GM12892 (cell line): ENCODE measurements around the gene FGGY.

ENCODE experiments used
- POLR2A ChIP-seq: IDR thresholded peaks from 2 replicates; pipeline ENCODE4 v1.6.1; 2011; ENCODE audit warnings: low read depth, low read length, control low read depth
- POLR2AphosphoS5 ChIP-seq: IDR thresholded peaks from 2 replicates; pipeline ENCODE4 v1.6.1; 2011; ENCODE audit warnings: low read depth, low read length, control low read depth

DNA sequence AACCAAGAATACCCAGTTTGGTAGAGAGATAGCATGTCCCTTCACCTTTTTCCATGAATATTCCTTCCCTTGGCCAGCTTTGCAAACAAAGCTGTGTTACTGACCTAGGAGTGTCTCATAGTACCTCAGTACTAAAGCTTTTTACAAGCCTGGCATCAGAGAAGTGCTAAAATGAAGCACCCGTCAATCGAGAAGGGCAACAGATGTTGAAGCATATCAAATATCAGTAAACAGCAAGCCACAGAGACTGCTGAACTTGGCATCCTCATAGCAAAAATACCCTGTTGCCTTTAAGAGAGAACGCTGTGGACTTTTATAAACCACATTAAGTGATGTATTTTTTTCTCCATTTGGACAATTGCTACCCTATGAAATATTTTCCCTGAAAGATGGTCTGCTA lies 389.3 kb downstream of the FGGY start:
- TF ChIP-seq POLR2A (no peak), POLR2AphosphoS5 (no peak)
